HepG2 (cell line): ENCODE data around the gene RASIP1. TPM values are rescaled to one million over a fixed set of nuclear protein-coding genes. Genes with fewer than 3 reads are reported as not detected.

Source experiments
- ATF7-NPFF ChIP-seq: sonication (generic); formaldehyde crosslinking; IDR thresholded peaks from 2 replicates; pipeline ENCODE4 v1.8.1; 2023; ENCODE audit warnings: mild to moderate bottlenecking, low read depth, missing genetic modification reagents, moderate library complexity
- RARA ChIP-seq: IDR thresholded peaks from 2 replicates; pipeline ENCODE4 v1.6.1; 2016; ENCODE audit warnings: missing genetic modification reagents, missing compliant biosample characterization
- SNRNP70 ChIP-seq: fragments of 200-400 bp; formaldehyde crosslinking; IDR thresholded peaks from 2 replicates; pipeline ENCODE4 v1.6.1; 2017; ENCODE audit warnings: mild to moderate bottlenecking, low read depth, low read length, moderate library complexity
- SP4 ChIP-seq: sonication (generic); formaldehyde crosslinking; IDR thresholded peaks from 2 replicates; pipeline ENCODE4 v1.8.1; 2023; ENCODE audit warnings: mild to moderate bottlenecking, missing genetic modification reagents
- ZBTB3 ChIP-seq: sonication (generic); formaldehyde crosslinking; IDR thresholded peaks from 2 replicates; pipeline ENCODE4 v1.4.0; 2020; ENCODE audit warnings: low read depth, mild to moderate bottlenecking, moderate library complexity, missing genetic modification reagents, borderline replicate concordance
- polyA plus RNA-seq, 8 experiments: library from polyadenylated mRNA; depleted of rRNA in 3 of 8; stranded (reverse) in 7 of 8; unstranded in 1 of 8; fragments of >200 nt; fragmentation: Illumina TruSeq in 4 of 8; extraction: Trizol in 4 of 8; gene quantifications; 2 replicates each; pipeline versions ENCODE4 v1.2.1 to v1.2.3, GENCODE V29; 2011 to 2016; ENCODE audit warnings: low read depth in 4 of 8, missing spikeins in 1 of 8, mixed read lengths in 1 of 8; ENCODE audit not compliant: insufficient read depth in 1 of 8
- total RNA-seq, 5 experiments: library from RNA; depleted of rRNA; stranded (reverse); fragments of >200 nt; fragmentation: Illumina TruSeq; extraction: Trizol; gene quantifications; 2 replicates each; pipeline ENCODE4 v1.2.3, GENCODE V29; 2016; ENCODE audit warnings: low read depth in 1 of 5
- TF ChIP-seq, protein P1 (sequence below): sonication (generic); formaldehyde crosslinking; IDR thresholded peaks from 2 replicates; pipeline ENCODE4 v1.5.0; 2020; ENCODE audit warnings: missing genetic modification reagents
- TF ChIP-seq, protein P2 (sequence below): sonication (generic); formaldehyde crosslinking; IDR thresholded peaks from 2 replicates; pipeline ENCODE4 v1.4.0; 2020; ENCODE audit warnings: missing genetic modification reagents, borderline replicate concordance
- TF ChIP-seq, protein P3 (sequence below): sonication (generic); formaldehyde crosslinking; IDR thresholded peaks from 2 replicates; pipeline ENCODE4 v1.5.0; 2020; ENCODE audit warnings: mild to moderate bottlenecking, missing genetic modification reagents, moderate library complexity
- TF ChIP-seq, protein P4 (sequence below): sonication (generic); formaldehyde crosslinking; IDR thresholded peaks from 2 replicates; pipeline ENCODE4 v1.4.0; 2020; ENCODE audit warnings: mild to moderate bottlenecking, missing genetic modification reagents

Gene RASIP1
- total and polyA plus RNA-seq, 2 of the 13 experiments (the other 11 are each of a cell fraction or from before 2014, with no cell fraction given): 0.44 to 0.58 TPM

DNA sequence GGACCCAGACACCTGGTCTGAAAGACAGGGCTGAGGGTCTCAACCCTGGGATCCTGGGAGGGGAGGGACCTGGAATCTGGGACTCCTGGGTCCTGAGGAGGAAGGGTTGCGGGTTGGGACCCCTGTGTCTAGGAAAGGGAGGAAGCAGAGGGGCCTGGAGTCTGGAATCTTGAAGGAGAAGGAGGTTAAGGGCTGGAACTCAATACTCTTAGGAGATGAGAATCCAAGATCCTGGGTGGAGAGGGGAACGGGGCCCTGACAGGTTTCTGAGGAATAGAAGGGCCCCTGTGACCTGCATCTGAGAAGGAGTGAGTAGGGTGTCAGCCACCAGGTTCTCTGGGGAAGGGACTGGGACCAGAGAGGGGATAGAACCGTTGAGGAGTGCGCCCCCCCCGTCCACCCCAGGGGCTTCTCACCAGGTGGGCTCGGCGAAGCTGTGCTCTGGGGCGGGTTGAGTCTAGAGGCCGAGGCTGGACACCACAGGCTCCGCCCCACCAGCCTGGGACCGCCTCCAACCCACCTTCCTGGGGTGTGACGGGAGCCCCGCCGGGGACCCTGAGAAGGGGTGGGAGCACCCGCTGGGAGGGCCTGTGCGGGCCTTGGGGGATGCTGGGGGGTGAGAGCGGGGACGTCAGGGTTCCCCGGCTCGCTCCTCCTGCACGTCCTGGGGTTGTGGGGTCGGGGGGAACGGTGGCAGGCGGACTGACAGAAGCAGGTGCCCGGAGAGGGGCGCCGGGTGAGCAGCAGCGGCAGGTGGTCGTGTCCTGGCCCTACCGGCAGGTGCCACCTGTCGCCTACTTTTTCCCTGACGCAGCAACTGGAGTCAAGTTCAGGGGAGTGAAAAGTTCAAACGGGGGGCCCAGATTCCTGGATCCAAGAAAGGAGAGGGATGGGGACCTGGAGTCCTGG lies 20.9 kb downstream of the RASIP1 start, which contains the start of gene MAMSTR (continued):
- TF ChIP-seq ZBTB3 (CRISPR knock-in tag) (no peak), SNRNP70 (no peak), RARA (peak; percentile 42; the same call in 1 of the 2 replicates), ATF7-NPFF (CRISPR knock-in tag) (no peak), SP4 (CRISPR knock-in tag) (no peak)
- TF ChIP-seq, protein P1, sequence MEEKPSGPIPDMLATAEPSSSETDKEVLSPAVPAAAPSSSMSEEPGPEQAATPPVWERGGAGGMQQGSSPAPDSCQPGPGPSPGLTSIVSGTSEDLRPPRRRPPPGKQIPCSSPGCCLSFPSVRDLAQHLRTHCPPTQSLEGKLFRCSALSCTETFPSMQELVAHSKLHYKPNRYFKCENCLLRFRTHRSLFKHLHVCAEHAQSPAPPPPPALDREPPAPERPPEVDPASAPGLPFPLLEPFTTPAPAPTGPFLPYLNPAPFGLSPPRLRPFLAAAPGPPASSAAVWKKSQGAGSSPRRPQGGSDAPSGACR (CRISPR knock-in tag): no peak; the same call in 1 of the 2 replicates
- TF ChIP-seq, protein P2, sequence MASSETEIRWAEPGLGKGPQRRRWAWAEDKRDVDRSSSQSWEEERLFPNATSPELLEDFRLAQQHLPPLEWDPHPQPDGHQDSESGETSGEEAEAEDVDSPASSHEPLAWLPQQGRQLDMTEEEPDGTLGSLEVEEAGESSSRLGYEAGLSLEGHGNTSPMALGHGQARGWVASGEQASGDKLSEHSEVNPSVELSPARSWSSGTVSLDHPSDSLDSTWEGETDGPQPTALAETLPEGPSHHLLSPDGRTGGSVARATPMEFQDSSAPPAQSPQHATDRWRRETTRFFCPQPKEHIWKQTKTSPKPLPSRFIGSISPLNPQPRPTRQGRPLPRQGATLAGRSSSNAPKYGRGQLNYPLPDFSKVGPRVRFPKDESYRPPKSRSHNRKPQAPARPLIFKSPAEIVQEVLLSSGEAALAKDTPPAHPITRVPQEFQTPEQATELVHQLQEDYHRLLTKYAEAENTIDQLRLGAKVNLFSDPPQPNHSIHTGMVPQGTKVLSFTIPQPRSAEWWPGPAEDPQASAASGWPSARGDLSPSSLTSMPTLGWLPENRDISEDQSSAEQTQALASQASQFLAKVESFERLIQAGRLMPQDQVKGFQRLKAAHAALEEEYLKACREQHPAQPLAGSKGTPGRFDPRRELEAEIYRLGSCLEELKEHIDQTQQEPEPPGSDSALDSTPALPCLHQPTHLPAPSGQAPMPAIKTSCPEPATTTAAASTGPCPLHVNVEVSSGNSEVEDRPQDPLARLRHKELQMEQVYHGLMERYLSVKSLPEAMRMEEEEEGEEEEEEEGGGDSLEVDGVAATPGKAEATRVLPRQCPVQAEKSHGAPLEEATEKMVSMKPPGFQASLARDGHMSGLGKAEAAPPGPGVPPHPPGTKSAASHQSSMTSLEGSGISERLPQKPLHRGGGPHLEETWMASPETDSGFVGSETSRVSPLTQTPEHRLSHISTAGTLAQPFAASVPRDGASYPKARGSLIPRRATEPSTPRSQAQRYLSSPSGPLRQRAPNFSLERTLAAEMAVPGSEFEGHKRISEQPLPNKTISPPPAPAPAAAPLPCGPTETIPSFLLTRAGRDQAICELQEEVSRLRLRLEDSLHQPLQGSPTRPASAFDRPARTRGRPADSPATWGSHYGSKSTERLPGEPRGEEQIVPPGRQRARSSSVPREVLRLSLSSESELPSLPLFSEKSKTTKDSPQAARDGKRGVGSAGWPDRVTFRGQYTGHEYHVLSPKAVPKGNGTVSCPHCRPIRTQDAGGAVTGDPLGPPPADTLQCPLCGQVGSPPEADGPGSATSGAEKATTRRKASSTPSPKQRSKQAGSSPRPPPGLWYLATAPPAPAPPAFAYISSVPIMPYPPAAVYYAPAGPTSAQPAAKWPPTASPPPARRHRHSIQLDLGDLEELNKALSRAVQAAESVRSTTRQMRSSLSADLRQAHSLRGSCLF (CRISPR knock-in tag): no peak
- TF ChIP-seq, protein P3, sequence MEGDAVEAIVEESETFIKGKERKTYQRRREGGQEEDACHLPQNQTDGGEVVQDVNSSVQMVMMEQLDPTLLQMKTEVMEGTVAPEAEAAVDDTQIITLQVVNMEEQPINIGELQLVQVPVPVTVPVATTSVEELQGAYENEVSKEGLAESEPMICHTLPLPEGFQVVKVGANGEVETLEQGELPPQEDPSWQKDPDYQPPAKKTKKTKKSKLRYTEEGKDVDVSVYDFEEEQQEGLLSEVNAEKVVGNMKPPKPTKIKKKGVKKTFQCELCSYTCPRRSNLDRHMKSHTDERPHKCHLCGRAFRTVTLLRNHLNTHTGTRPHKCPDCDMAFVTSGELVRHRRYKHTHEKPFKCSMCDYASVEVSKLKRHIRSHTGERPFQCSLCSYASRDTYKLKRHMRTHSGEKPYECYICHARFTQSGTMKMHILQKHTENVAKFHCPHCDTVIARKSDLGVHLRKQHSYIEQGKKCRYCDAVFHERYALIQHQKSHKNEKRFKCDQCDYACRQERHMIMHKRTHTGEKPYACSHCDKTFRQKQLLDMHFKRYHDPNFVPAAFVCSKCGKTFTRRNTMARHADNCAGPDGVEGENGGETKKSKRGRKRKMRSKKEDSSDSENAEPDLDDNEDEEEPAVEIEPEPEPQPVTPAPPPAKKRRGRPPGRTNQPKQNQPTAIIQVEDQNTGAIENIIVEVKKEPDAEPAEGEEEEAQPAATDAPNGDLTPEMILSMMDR (CRISPR knock-in tag): peak; percentile 65
- TF ChIP-seq, protein P4, sequence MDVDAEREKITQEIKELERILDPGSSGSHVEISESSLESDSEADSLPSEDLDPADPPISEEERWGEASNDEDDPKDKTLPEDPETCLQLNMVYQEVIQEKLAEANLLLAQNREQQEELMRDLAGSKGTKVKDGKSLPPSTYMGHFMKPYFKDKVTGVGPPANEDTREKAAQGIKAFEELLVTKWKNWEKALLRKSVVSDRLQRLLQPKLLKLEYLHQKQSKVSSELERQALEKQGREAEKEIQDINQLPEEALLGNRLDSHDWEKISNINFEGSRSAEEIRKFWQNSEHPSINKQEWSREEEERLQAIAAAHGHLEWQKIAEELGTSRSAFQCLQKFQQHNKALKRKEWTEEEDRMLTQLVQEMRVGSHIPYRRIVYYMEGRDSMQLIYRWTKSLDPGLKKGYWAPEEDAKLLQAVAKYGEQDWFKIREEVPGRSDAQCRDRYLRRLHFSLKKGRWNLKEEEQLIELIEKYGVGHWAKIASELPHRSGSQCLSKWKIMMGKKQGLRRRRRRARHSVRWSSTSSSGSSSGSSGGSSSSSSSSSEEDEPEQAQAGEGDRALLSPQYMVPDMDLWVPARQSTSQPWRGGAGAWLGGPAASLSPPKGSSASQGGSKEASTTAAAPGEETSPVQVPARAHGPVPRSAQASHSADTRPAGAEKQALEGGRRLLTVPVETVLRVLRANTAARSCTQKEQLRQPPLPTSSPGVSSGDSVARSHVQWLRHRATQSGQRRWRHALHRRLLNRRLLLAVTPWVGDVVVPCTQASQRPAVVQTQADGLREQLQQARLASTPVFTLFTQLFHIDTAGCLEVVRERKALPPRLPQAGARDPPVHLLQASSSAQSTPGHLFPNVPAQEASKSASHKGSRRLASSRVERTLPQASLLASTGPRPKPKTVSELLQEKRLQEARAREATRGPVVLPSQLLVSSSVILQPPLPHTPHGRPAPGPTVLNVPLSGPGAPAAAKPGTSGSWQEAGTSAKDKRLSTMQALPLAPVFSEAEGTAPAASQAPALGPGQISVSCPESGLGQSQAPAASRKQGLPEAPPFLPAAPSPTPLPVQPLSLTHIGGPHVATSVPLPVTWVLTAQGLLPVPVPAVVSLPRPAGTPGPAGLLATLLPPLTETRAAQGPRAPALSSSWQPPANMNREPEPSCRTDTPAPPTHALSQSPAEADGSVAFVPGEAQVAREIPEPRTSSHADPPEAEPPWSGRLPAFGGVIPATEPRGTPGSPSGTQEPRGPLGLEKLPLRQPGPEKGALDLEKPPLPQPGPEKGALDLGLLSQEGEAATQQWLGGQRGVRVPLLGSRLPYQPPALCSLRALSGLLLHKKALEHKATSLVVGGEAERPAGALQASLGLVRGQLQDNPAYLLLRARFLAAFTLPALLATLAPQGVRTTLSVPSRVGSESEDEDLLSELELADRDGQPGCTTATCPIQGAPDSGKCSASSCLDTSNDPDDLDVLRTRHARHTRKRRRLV (CRISPR knock-in tag): no peak
